NCI-H2107 (cell line): ENCODE measurements around the gene SYT15B.
"Not testable (repeated sequence)": the region's sequence is repeated elsewhere in the genome, so short reads cannot be mapped to it uniquely, and the experiment has no call there.

ENCODE experiments used
- DNase-seq: peaks from one replicate; lab custom pipeline; 2025; lab: John Stamatoyannopoulos, UW

Gene SYT15B

DNA sequence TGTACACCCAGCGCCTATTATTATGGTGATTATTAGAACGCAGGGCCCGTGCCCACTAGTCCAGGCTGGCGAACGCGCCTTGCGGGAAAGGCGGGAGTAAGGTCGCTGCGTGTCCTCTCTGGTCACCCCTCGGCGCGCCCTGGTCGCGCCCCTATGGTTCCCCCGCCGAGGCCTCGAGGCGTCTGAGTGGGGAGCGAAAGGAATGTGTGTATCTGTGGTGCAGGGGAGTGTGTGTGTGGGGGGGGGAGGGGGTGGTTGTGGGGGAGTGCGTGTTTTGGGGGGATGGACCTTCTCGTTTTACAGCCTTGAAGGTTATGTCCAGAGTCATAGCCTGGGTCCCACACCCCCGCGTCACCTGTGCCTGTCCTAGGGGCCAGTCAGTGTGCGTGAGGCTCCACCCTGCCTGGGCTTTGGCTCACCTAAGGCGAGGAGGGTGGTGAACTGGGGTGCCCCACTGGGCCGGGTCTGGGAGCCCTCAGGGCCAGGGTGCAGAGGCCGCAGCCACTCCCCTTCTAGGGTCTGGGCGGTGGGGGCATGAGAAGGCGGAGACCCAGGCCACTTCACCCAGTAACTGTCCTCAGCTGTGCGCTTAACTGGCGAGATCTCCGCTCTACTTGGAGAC lies at the start of gene SYT15B:
SYT15B (minus strand) TSS at position 39 of the 622 bp plus-strand sequence. CDS start 952 bp downstream, outside the sequence.
- DNase-seq, result not testable (repeated sequence)

GRCh38 chr10:47779590-47779989 lies 16.2 kb upstream of the SYT15B start:
- not testable (repeated sequence) for DNase-seq

GRCh38 chr10:47775361-47776231 lies 12.2 kb upstream of the SYT15B start:
- DNase-seq, result not testable (repeated sequence)

DNA sequence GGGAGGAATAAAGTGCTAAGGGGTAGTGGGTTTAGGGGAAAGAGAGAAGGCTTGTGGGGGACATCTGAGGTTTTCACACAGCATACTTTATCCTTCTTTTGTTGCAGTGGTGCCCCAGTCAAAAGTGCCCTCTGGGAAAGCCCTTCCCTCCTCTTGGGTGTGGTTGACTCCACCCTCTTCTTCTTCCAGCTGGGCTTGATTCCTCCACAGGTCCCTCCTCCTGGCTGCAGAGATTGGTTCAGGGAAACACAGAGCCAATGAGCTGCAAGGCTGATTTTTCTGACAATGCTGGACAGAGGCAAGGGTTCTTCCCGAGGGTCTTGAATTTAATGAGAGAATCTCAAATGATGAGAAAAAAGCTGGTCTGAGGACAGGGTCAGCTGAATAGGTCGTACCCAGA lies 7.4 kb upstream of the SYT15B start:
- DNase-seq, result not testable (repeated sequence)

- DNase-seq, result not testable (repeated sequence)
Observed at GRCh38 chr10:47768578-47769115, 5.3 kb upstream of the SYT15B start.

- DNase-seq, result not testable (repeated sequence)
Observed at GRCh38 chr10:47768085-47768484, 4.7 kb upstream of the SYT15B start.

GRCh38 chr10:47767236-47767635 lies 3.8 kb upstream of the SYT15B start:
- DNase-seq, result not testable (repeated sequence)

- DNase-seq, result not testable (repeated sequence)
Observed at GRCh38 chr10:47765232-47765631, 1.8 kb upstream of the SYT15B start.

GRCh38 chr10:47762674-47763553 lies 478 bp downstream of the SYT15B start:
- not testable (repeated sequence) for DNase-seq

- DNase-seq, result not testable (repeated sequence)
Observed at GRCh38 chr10:47758855-47759254, 4.5 kb downstream of the SYT15B start.

GRCh38 chr10:47756169-47756568 lies 7.2 kb downstream of the SYT15B start:
- not testable (repeated sequence) for DNase-seq

GRCh38 chr10:47753871-47754270 lies 9.5 kb downstream of the SYT15B start:
- DNase-seq, result not testable (repeated sequence)

DNA sequence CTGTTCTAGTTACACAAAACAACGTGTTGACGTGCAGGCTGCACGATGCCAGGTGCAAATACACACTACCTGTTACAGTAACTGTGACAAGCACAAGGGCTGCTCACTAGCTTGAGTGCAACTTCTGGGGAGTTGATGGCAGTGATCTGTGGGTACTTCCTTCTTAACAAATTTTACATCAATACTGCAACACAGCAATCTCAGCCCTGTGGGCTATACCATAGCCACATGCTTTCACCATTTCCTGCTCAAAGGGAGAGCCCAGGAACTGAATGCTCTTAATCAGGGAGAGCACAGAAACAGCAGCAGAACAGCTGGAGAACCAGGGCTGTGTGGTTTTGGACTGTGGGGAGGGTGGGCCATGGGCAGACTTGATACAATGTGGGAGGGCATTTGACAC lies 10.2 kb downstream of the SYT15B start:
- not testable (repeated sequence) for DNase-seq

- not testable (repeated sequence) for DNase-seq
Observed at GRCh38 chr10:47751821-47752220, 11.6 kb downstream of the SYT15B start.

DNA sequence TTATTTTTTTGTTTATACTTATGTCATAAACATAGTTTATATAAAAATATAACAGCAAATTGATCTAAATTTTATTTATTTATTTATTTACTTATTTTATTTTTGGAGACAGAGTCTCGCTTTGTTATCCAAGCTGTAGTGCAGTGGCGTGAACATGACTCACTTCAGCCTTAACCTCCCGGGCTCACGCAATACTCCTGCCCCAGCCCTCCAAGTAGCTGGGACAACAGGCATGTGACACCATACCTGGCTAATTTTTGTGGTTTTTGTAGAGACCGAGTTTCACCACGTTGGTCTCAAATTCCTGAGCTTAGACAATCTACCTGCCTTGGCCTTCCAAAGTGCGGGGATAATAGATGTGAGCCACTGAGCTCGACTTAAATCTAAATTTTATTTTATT lies 13.0 kb downstream of the SYT15B start:
- not testable (repeated sequence) for DNase-seq

GRCh38 chr10:47746780-47747376 lies 16.5 kb downstream of the SYT15B start:
- DNase-seq, result not testable (repeated sequence)

- not testable (repeated sequence) for DNase-seq
Observed at GRCh38 chr10:47744881-47745280, 18.5 kb downstream of the SYT15B start.

DNA sequence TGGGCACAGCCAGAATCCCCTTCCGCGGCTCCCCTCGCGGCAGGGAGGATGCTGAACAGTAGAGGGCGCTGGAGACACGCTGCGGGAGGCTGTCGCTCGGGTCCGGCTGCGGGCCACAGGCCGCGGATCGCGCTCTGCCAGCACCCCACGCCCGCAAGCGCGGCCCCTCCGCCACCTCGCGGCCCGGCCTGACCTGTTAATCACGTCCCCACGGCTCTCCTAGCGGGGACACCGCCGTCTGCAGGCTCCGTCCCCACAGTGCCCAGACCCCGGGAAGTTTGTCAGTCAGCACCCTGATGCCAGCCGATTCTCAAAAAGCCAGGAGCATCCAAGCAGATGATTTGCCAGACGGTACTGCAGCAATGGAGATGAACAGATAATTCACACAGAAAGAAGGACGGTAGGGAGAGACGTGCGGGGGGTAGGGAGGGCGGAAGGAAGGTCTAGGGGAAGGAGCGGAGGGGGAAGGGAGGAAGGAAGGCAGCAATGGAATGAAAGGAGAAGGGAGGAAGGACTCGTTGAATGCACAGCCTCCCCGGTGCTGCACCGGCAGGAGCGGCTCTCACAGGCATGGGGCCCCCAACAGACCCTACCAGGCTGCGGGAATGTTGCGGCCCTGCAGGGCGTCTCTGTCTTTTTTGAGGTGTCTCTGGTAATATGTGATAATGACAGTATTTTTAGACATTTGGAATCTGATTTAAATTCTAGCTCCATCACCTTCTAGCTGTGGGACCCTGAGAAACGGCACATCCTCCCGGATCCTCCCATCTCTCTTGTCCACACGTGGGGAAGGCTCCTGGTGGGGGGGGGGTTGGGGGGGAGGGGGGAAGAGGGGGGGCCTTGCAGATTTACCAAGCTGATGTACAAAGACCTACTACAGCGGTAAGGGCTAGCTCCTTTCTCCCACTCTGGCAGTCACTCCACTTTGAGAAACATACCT lies 19.5 kb downstream of the SYT15B start:
- not testable (repeated sequence) for DNase-seq

DNA sequence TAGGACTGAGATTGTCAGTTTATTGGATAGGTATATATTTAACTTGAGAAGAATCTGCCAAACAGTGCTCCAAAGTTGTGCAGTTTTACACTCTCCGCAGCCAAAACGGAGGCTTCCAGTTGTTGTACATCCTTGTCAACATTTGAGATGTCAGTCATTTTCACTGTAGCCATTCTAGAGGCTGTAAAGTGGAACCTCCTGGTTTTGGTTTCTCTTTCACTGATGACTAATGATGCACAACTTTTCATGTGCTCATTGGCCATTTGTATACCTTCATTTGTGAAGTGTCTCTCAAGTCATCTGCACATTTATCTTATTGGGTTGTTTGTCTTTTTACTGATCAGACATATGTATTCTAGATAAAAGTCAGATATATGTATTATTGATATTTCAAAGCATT lies 22.5 kb downstream of the SYT15B start:
- not testable (repeated sequence) for DNase-seq

DNA sequence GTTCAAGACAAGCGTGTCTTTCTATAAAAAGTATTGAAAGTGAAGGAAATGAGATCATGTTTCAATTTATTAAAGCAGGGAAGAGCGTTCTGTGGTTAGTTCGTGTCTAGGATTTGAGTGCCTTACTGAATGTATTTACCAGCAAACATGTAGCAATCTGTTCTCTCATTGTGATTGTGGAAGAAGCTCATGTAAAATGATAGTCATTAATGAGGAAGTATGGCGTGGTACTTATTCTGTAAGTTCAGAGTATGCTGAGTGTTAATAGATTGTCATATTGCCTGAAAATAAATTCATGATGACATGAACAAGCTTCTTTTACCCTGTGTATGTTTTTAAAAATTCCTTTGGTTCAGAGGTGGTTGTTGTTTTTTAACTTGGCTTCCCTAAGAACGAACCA lies 32.5 kb downstream of the SYT15B start:
- not testable (repeated sequence) for DNase-seq
